ENCODE results near the gene FUT8.
A peak's percentile ranks its signal among the peaks of the same experiment; 100 is the strongest.

The FUT8 gene

DNA sequence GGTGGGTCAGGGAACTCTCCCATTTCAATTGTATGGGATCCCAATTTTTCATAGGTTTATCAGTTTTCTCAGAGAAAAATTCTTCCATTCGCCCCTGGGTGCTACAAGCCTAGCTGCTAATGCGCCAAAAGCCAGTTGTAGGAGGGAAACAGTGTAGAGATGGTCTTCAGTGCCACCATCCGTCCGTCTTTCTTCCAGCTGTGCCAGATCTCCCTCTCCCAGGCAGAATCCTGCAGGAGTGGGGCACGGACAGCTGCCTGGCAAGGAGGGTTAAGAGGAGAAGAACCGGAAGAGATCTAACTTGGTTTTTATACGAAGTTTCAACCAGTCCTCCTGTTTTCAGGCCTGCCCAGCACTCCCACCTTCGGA, 38.9 kb upstream of the FUT8 start:
- DNase-seq (ENCODE audit: low read depth), result no peak

DNA sequence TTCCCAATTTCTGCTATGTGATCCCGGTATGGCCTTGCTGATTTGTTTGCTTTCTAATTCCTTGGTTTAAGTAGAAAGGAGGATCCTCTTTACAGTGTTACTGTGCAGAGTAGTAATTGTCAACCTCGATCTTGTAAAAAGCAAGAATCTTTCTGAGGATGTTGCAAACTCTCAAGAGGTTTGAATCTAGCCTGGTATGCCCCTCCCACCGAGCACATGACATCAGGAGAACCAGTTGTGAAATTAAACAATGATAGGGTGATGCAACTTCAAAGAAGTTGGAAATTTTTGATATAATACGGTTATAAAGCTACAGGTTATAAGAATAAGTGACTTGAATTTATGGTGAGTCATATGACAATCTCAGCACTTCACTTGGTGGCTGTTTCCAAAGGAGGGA, 35.0 kb upstream of the FUT8 start:
- TF ChIP-seq, protein P1, sequence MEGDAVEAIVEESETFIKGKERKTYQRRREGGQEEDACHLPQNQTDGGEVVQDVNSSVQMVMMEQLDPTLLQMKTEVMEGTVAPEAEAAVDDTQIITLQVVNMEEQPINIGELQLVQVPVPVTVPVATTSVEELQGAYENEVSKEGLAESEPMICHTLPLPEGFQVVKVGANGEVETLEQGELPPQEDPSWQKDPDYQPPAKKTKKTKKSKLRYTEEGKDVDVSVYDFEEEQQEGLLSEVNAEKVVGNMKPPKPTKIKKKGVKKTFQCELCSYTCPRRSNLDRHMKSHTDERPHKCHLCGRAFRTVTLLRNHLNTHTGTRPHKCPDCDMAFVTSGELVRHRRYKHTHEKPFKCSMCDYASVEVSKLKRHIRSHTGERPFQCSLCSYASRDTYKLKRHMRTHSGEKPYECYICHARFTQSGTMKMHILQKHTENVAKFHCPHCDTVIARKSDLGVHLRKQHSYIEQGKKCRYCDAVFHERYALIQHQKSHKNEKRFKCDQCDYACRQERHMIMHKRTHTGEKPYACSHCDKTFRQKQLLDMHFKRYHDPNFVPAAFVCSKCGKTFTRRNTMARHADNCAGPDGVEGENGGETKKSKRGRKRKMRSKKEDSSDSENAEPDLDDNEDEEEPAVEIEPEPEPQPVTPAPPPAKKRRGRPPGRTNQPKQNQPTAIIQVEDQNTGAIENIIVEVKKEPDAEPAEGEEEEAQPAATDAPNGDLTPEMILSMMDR (IDR thresholded peaks at IDR 0.05; ENCODE audit: control insufficient read depth, insufficient read depth, low read depth, low read length, missing control alignments), result no peak
- no peak overlapping the region for H3K4me3 ChIP-seq (ENCODE audit: control insufficient read depth, low read depth, low read length)
- peak; percentile 28 for DNase-seq (ENCODE audit: low read depth)

More for the DNA sequence above, 38.9 kb upstream of the FUT8 start:
- no peak overlapping the region for H3K4me3 ChIP-seq (ENCODE audit: control insufficient read depth, low read depth, low read length)
- TF ChIP-seq, protein P1 (IDR thresholded peaks at IDR 0.05; ENCODE audit: control insufficient read depth, insufficient read depth, low read depth, low read length, missing control alignments), result no peak

DNA sequence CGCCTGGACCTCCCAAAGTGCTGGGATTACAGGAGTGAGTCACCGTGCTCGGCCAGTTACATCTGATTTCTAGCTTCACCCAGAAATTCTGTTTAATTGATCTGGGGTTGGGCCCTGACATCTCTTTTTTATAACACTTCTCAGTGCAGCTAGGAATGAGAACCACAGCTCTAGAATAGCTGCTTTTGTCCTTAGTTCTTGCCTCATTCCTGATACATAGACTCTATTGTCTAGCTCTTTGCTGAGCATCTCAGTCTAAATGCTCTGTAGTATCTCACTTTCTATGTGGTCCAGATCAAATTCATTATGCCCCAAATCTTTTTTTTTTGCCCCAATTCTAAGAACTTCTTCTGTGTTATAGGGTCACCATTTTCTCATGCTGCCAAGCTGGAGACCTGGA, 29.9 kb upstream of the FUT8 start:
- TF ChIP-seq, protein P1 (IDR thresholded peaks at IDR 0.05; ENCODE audit: control insufficient read depth, insufficient read depth, low read depth, low read length, missing control alignments), result no peak
- H3K4me3 ChIP-seq (ENCODE audit: control insufficient read depth, low read depth, low read length), result no peak overlapping the region
- DNase-seq (ENCODE audit: low read depth), result no peak

DNA sequence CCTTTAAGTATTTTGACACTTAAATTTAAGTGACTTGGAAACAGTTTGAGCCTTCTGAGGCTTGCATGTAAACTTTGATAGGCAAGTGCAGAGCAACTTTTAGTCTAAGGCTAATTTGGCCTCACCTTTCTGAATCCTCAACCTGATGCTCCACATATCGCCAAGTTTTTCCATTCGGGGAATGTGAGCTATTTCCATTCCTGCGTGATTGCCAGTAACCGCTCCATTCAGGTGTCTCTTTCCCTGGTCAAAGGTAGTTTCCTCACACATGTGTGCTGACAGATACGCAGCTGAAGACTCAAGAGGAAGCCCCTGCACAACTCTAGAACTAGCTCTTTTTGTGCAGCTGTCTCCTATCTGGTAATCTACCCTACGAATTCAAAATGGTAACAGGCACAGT, 25.4 kb upstream of the FUT8 start:
- no peak overlapping the region for H3K4me3 ChIP-seq (ENCODE audit: control insufficient read depth, low read depth, low read length)
- TF ChIP-seq, protein P1 (IDR thresholded peaks at IDR 0.05; ENCODE audit: control insufficient read depth, insufficient read depth, low read depth, low read length, missing control alignments), result no peak
- no peak for DNase-seq (ENCODE audit: low read depth)

DNA sequence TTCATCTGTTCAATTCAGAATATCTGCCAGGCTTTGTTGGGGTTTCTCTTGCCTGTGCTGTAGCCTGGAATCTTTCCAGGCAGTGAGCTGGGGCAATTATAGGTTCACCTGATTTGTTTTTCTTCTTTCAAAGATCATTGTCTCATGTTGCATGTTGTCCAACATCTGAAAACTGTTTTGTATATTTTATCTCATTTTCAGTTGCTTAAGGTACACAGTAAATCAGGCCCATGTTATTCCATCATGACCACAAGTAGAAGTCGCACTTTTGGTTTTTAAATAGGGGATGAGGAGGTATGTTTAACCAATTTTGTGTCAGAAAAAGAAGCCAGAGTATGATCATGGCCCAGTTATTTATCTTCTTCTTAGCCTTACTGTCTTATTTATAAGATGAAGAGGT, 24.9 kb upstream of the FUT8 start:
- TF ChIP-seq, protein P1 (IDR thresholded peaks at IDR 0.05; ENCODE audit: control insufficient read depth, insufficient read depth, low read depth, low read length, missing control alignments), result no peak
- DNase-seq (ENCODE audit: low read depth), result no peak

DNA sequence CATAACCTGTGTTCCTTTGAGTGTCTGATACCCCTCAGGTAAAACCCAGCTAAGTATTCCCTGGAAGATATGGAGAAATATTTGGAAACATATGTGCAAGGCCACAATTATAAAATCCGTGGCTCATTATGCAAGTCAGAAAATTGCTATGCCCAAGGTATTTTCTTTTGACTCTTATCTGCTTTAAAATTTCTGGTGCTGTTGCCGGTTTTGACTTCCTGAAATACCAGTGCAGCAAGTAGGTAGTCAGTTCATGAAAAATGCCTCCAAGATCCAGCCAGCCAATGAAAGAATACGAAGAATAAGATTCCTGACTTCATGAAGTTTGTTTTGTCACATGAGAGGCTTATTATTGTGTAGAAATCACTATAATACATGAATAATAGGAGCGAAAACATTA, 20.2 kb upstream of the FUT8 start:
- no peak overlapping the region for H3K4me3 ChIP-seq (ENCODE audit: control insufficient read depth, low read depth, low read length)
- TF ChIP-seq, protein P1 (IDR thresholded peaks at IDR 0.05; ENCODE audit: control insufficient read depth, insufficient read depth, low read depth, low read length, missing control alignments), result no peak
- no peak for DNase-seq (ENCODE audit: low read depth)

More for the DNA sequence above, 24.9 kb upstream of the FUT8 start:
- no peak overlapping the region for H3K4me3 ChIP-seq (ENCODE audit: control insufficient read depth, low read depth, low read length)
